HEK293T (cell line): ENCODE results near the gene MET.

Source experiments
- CTCF ChIA-PET: fragments of 350-600 bp; formaldehyde crosslinking; extraction: SDS; loops from one replicate; lab custom pipeline; 2021; ENCODE audit warnings: antibody characterized with exemption, inconsistent platforms; lab: Yijun Ruan, JAX
- POLR2A ChIA-PET: fragments of 350-600 bp; formaldehyde crosslinking; extraction: SDS; loops from one replicate; lab custom pipeline; 2020; ENCODE audit warnings: antibody characterized with exemption, inconsistent platforms; lab: Yijun Ruan, JAX
- DNase-seq: peaks from one replicate; pipeline ENCODE4 v3.0.0; 2012; ENCODE audit warnings: mixed read lengths; ENCODE audit errors: extremely low spot score
- ARNT ChIP-seq: fragments of 450-650 bp; IDR thresholded peaks from 2 replicates; pipeline ENCODE4 v1.6.1; 2017; ENCODE audit warnings: mild to moderate bottlenecking
- BHLHE40 ChIP-seq: fragments of 450-650 bp; IDR thresholded peaks from 2 replicates; pipeline ENCODE4 v1.6.1; 2016; ENCODE audit warnings: mild to moderate bottlenecking, moderate library complexity, borderline replicate concordance
- CTBP1 ChIP-seq: fragments of 450-650 bp; IDR thresholded peaks from 2 replicates; pipeline ENCODE4 v1.6.1; 2016; ENCODE audit warnings: borderline replicate concordance
- ELF4 ChIP-seq: fragments of 450-650 bp; IDR thresholded peaks from 2 replicates; pipeline ENCODE4 v1.6.1; 2017; ENCODE audit warnings: antibody characterized with exemption
- FOXA1 ChIP-seq: fragments of 450-650 bp; IDR thresholded peaks from 2 replicates; pipeline ENCODE4 v1.6.1; 2016; ENCODE audit warnings: mild to moderate bottlenecking
- FOXK2 ChIP-seq: fragments of 450-650 bp; IDR thresholded peaks from 2 replicates; pipeline ENCODE4 v1.6.1; 2016; ENCODE audit warnings: mild to moderate bottlenecking
- FOXM1 ChIP-seq: fragments of 450-650 bp; IDR thresholded peaks from 2 replicates; pipeline ENCODE4 v1.6.1; 2017; ENCODE audit warnings: mild to moderate bottlenecking, borderline replicate concordance
- HDGF ChIP-seq: fragments of 450-650 bp; IDR thresholded peaks from 2 replicates; pipeline ENCODE4 v1.6.1; 2017; ENCODE audit warnings: antibody characterized with exemption, borderline replicate concordance
- L3MBTL2 ChIP-seq: fragments of 450-650 bp; conservative IDR thresholded peaks from 2 replicates; pipeline ENCODE4 v1.6.1; 2016; ENCODE audit warnings: mild to moderate bottlenecking
- LEF1 ChIP-seq: fragments of 450-650 bp; IDR thresholded peaks from 2 replicates; pipeline ENCODE4 v1.6.1; 2017; ENCODE audit warnings: mild to moderate bottlenecking, borderline replicate concordance
- NFRKB ChIP-seq: fragments of 450-650 bp; IDR thresholded peaks from 2 replicates; pipeline ENCODE4 v1.6.1; 2016; ENCODE audit warnings: mild to moderate bottlenecking, moderate library complexity
- SP1 ChIP-seq: fragments of 450-650 bp; IDR thresholded peaks from 2 replicates; pipeline ENCODE4 v1.6.1; 2017
- SUZ12 ChIP-seq: fragments of 450-650 bp; IDR thresholded peaks from 2 replicates; pipeline ENCODE4 v1.6.1; 2016; ENCODE audit warnings: mild to moderate bottlenecking
- TARDBP ChIP-seq: fragments of 450-650 bp; IDR thresholded peaks from 2 replicates; pipeline ENCODE4 v1.6.1; 2016
- ZNF384 ChIP-seq: fragments of 450-650 bp; IDR thresholded peaks from 2 replicates; pipeline ENCODE4 v1.6.1; 2016
- TF ChIP-seq, protein P1 (sequence below): fragments of 450-650 bp; IDR thresholded peaks from 2 replicates; pipeline ENCODE4 v1.6.1; 2016

Gene MET

GRCh38 chr7:116776610-116777289, 104.8 kb downstream of the MET start:
- ChIA-PET POLR2A (no interaction called here), CTCF (no interaction called here)
- TF ChIP-seq BHLHE40 (no peak), TARDBP (no peak)
- no peak for DNase-seq

- ChIA-PET POLR2A (no interaction called here), CTCF (no interaction called here)
- no peak for TF ChIP-seq BHLHE40
- no peak for TF ChIP-seq ZNF384
- TF ChIP-seq, protein P1, sequence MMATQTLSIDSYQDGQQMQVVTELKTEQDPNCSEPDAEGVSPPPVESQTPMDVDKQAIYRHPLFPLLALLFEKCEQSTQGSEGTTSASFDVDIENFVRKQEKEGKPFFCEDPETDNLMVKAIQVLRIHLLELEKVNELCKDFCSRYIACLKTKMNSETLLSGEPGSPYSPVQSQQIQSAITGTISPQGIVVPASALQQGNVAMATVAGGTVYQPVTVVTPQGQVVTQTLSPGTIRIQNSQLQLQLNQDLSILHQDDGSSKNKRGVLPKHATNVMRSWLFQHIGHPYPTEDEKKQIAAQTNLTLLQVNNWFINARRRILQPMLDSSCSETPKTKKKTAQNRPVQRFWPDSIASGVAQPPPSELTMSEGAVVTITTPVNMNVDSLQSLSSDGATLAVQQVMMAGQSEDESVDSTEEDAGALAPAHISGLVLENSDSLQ = no peak
- no peak for TF ChIP-seq LEF1
- no peak for TF ChIP-seq CTBP1
- TF ChIP-seq FOXA1 = no peak
- no peak for TF ChIP-seq SP1
- TF ChIP-seq SUZ12 = no peak
- no peak for TF ChIP-seq FOXM1
- TF ChIP-seq ELF4 = no peak
- no peak for TF ChIP-seq L3MBTL2
- TF ChIP-seq TARDBP = no peak
- no peak for DNase-seq
These were observed 105.8 kb downstream of the MET start for GRCh38 chr7:116777651-116778281.

GRCh38 chr7:116779216-116779615, 107.2 kb downstream of the MET start:
- DNase-seq = no peak
- no peak for TF ChIP-seq CTBP1
- no peak for TF ChIP-seq ARNT
- no peak for TF ChIP-seq BHLHE40
- TF ChIP-seq NFRKB = no peak
- no peak for TF ChIP-seq L3MBTL2
- no peak for TF ChIP-seq TARDBP
- TF ChIP-seq FOXA1 = no peak
- no peak for TF ChIP-seq ZNF384
- TF ChIP-seq, protein P1 = no peak
- CTCF ChIA-PET = no interaction called here
- POLR2A ChIA-PET = no interaction called here

DNA sequence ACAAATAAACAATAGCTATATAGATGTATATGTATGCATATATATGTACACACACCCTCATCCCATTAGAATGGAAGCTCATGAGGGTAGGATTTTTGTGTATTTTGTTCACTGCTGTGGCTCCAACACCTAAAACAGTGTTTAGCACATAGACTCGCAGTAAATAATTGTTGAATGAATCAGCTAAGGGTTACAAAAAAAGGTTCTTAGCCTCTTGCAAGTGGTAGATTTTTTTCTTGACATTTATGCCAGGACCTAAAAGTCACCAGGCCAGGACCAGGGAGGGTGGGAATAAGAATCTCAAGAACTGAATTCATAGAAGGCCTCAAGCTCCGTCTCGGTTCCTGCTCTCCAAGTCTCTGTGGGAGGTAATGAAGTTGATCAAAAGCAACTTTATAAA, 107.9 kb downstream of the MET start:
- ChIA-PET CTCF (no interaction called here), POLR2A (no interaction called here)
- TF ChIP-seq HDGF (no peak), FOXM1 (no peak), BHLHE40 (no peak), FOXA1 (no peak), LEF1 (no peak), CTBP1 (no peak), NFRKB (no peak), SUZ12 (no peak), SP1 (no peak)
- no peak for DNase-seq

DNA sequence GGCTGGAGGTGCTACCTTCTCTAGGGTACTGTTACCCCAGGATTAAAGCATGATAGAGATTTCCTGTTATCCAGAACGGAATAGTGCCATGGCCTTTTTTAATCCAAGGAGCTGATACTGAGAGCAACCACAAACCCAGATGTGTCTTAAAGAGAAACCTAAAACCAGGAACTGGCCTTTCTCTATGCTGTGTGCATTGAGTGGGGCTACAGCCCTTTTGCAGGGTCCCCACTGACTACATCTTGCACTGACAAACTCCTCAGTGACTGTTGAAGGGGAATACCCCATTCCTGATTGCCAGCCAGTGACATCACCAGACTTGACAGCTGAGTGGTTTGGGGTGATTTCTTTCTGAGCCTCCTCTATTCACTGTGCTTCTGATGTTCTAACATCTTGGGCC, 108.5 kb downstream of the MET start:
- DNase-seq = no peak
- ChIA-PET CTCF (no interaction called here), POLR2A (no interaction called here)

DNA sequence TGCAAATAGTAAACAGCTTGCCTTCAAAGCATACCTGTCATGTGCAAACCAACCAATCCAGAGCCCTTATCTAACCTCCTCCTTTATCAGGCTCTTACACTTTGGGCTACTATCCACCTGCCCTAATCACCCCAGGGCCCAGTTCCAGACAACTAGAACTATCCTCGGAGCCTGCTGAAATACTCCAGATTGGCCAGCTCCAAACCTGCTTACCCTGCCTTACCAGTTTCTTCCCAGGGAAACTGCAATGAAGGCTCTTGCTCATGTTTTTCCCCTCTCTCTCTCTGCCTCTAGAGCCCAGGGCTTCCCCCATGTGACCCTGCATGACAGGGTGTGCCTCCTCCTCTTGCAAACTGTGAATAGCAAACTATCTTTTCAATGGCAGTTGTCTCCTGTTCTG, 109.0 kb downstream of the MET start:
- ChIA-PET CTCF (no interaction called here), POLR2A (no interaction called here)
- DNase-seq = no peak

More for the DNA sequence above, 108.5 kb downstream of the MET start:
- TF ChIP-seq SUZ12 (no peak), FOXA1 (no peak), L3MBTL2 (no peak), LEF1 (no peak), HDGF (no peak), FOXK2 (no peak), NFRKB (no peak), BHLHE40 (no peak), ZNF384 (no peak), SP1 (no peak), ELF4 (no peak), FOXM1 (no peak), CTBP1 (no peak), TARDBP (no peak), ARNT (no peak)
- TF ChIP-seq, protein P1 = no peak

More for the DNA sequence above, 109.0 kb downstream of the MET start:
- TF ChIP-seq SUZ12 = no peak
- TF ChIP-seq, protein P1 = no peak
- TF ChIP-seq FOXM1 = no peak
